ENCODE measurements around the gene OR2V1. TPM values are rescaled to one million over a fixed set of nuclear protein-coding genes. Genes with fewer than 3 reads are reported as not detected.
"Not testable (repeated sequence)": the region's sequence is repeated elsewhere in the genome, so short reads cannot be mapped to it uniquely, and the experiment has no call there.

The OR2V1 gene
- total RNA-seq, 4 donors from 2014 or later: not detected

DNA sequence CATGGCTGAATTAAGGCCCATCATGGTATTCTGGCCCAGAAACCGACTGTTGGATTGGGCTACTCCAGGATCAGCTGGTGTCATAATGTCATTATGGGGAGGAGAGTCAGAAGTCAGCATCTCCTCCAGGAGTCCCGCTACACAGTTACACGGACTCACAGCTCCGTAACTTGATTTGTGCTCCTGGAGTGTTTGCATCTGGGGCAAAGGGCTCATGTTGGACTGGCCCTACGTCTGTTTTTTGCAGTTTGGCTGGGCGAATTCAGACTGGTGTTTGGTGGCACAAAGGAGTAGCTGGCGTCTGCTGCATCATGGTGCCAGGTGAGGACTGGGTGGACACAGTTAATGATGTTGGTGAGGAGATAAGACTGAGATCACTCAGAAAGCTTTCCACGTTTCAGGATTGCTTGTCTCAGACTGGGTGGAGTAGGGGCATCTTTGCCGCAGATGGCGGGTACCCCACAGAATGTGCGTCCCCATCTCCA is 31.3 kb downstream of the OR2V1 start:
- Histone ChIP-seq H3K4me3 (no peak overlapping the region), H3K9me3 (no peaks in the 10 kb centered on the region), H3K36me3 (no peaks in the 10 kb centered on the region), H3K27me3 (peaks cover 0 to 12% of the 10 kb centered on the region in 2 donors), H3K27ac (no peak overlapping the region), H3K4me1 (no peaks in the 10 kb centered on the region)
- intact Hi-C loops (cut with DNase I; ENCODE audit: low total_unique reads): no loop called here
- no peak for DNase-seq
- TF ChIP-seq POLR2A (IDR thresholded peaks at IDR 0.05): no peak
- TF ChIP-seq, protein P1, sequence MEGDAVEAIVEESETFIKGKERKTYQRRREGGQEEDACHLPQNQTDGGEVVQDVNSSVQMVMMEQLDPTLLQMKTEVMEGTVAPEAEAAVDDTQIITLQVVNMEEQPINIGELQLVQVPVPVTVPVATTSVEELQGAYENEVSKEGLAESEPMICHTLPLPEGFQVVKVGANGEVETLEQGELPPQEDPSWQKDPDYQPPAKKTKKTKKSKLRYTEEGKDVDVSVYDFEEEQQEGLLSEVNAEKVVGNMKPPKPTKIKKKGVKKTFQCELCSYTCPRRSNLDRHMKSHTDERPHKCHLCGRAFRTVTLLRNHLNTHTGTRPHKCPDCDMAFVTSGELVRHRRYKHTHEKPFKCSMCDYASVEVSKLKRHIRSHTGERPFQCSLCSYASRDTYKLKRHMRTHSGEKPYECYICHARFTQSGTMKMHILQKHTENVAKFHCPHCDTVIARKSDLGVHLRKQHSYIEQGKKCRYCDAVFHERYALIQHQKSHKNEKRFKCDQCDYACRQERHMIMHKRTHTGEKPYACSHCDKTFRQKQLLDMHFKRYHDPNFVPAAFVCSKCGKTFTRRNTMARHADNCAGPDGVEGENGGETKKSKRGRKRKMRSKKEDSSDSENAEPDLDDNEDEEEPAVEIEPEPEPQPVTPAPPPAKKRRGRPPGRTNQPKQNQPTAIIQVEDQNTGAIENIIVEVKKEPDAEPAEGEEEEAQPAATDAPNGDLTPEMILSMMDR (IDR thresholded peaks at IDR 0.05): no peak

DNA sequence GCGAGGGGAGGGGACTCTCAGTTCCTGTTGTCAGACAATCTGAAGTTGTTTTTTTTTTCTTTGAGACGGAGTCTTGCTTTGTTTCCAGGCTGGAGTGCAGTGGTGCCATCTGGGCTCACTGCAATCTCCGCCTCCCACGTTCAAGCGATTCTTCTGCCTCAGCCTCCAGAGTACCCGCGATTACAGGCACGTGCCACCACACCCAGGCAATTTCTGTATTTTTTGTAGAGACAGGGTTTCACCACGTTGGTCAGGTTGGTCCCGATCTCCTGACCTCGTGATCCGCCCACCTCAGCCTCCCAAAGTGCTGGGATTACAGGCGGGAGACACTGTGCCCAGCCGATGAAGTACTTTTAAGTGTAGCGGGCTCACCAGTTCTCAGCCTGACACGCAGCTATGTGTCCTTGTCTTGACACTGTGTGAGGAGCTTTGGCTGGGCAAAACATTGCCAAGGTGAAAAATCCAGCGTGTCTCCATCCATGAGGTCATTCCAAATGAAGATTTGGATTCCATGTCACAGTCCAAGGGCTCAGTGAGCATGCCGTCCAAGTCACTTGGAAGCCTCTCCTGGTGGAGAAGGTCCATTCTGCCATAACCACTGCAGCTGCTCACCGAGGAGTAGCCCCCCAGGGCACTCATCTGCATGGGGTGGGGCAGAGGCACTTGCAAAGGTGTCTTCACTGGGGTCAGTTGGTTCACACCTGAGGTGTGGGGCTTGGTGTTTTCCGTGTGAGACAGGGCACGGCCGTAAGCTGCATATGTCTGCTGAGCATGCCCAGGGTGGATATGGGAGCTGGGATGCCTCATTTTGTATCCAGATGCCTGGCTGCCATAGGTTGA is 32.0 kb downstream of the OR2V1 start:
- H3K27me3 ChIP-seq: peaks cover 0 to 12% of the 10 kb centered on the region in 2 donors
- intact Hi-C loops (cut with DNase I; ENCODE audit: low total_unique reads): no loop called here
- no peaks in the 10 kb centered on the region for H3K9me3 ChIP-seq
- TF ChIP-seq POLR2A (IDR thresholded peaks at IDR 0.05): no peak
- TF ChIP-seq, protein P1 (IDR thresholded peaks at IDR 0.05): no peak
- DNase-seq: no peak
- no peak overlapping the region for H3K27ac ChIP-seq
- H3K36me3 ChIP-seq: no peaks in the 10 kb centered on the region
- H3K4me1 ChIP-seq: no peaks in the 10 kb centered on the region
- H3K4me3 ChIP-seq: no peak overlapping the region

DNA sequence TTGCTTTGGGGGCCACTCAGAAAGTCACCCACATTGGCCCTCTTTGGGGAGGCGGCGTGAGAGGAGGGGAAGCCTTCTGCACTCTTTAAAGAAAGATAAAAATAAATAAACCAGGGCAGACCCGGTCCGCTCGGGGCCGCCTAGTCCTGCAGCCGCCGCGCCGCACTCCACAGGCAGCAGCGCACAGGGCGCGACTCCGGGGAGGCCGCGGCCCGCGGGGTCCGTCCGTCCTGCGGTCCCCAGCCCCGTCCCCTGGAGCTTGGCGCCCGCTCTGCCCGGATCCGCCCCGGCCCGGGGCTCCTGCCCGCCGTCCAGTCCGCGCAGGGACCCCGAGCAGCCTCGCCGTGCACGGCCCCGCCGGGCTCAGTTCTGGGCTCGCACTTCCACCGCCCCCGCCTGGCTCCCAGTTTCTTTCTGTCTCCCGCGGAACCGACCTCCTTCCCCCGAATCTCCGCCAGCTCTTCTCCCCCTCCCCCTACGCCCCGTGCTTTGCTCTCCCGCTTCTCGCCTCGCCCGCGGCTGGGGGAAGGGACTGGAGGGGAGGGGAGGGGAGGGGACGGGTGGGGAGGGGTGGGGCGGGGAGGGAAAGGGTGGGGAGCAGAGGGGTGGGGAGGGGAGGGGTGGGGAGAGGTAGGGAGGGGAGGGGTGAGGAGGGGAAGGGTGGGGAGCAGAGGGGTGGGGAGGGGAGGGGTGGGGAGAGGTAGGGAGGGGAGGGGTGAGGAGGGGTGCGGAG is 33.0 kb downstream of the OR2V1 start:
- intact Hi-C loops (cut with DNase I; ENCODE audit: low total_unique reads); H3K27ac ChIP-seq; DNase-seq; H3K4me3 ChIP-seq; H3K9me3 ChIP-seq; H3K4me1 ChIP-seq; H3K36me3 ChIP-seq: not testable (repeated sequence)
- H3K27me3 ChIP-seq: peaks cover 0 to 12% of the 10 kb centered on the region in 2 donors

DNA sequence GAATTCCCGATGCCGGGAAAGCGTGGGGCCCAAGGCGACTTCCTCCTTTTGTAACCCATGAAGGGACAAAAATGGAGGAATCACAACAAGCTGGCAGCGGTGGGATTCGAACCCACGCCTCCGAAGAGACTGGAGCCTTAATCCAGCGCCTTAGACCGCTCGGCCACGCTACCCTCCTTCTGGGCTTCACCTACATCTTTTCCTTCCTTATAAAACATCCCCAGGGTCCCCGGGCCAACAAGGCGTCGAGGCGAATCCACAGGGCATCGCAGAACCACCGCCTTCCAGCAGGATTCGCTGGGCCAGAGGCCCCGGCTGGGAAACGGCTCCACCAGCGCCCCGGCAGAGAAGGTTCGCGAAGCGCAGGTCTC is 33.6 kb downstream of the OR2V1 start:
- H3K9me3 ChIP-seq; H3K4me3 ChIP-seq; DNase-seq; H3K27ac ChIP-seq; H3K36me3 ChIP-seq; H3K4me1 ChIP-seq; intact Hi-C loops (cut with DNase I; ENCODE audit: low total_unique reads): not testable (repeated sequence)
- H3K27me3 ChIP-seq: peaks cover 0 to 12% of the 10 kb centered on the region in 2 donors

DNA sequence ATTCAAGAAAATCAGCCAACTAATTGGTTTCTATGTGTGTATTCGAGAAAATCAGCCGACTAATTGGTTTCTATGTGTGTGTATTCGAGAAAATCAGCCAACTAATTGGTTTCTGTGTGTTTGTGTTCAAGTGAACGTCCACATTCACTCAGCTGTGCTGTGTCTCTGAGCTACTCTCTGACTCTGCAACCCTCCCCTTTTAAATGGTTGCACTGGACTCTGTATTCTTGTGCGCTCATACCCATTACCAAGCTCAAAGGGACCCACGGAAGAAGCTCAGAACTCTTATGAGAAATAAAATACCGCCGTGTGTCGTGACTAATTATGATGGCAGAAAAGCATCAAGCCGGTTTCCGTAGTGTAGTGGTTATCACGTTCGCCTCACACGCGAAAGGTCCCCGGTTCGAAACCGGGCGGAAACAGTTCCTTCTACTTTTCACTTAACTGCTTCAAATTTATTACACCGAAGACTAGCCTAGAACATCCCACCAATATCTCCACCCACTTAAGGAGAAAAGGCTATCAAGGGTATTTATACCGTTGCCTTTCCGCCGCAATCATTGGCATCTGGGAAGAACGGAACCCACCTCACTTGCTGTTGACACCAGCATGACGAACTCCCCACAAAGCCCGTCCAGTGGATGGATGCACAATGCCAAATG is 34.1 kb downstream of the OR2V1 start:
- H3K4me1 ChIP-seq; intact Hi-C loops (cut with DNase I; ENCODE audit: low total_unique reads); H3K9me3 ChIP-seq; H3K27ac ChIP-seq; H3K4me3 ChIP-seq; H3K36me3 ChIP-seq; DNase-seq: not testable (repeated sequence)
- H3K27me3 ChIP-seq: peaks cover 0 to 12% of the 10 kb centered on the region in 2 donors

DNA sequence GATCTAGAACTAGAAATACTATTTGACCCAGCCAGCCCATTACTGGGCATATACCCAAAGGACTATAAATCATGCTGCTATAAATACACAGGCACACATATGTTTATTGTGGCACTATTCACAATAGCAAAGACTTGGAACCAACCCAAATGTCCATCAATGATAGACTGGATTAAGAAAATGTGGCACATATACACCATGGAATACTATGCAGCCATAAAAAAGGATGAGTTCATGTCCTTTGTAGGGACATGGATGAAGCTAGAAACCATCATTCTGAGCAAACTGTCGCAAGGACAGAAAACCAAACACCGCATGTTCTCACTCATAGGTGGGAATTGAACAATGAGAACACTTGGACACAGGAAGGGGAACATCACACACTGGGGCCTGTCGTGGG is 35.8 kb downstream of the OR2V1 start:
- intact Hi-C loops (cut with DNase I; ENCODE audit: low total_unique reads); H3K9me3 ChIP-seq; H3K27ac ChIP-seq; H3K36me3 ChIP-seq; DNase-seq; H3K4me3 ChIP-seq; H3K4me1 ChIP-seq; H3K27me3 ChIP-seq: not testable (repeated sequence)

DNA sequence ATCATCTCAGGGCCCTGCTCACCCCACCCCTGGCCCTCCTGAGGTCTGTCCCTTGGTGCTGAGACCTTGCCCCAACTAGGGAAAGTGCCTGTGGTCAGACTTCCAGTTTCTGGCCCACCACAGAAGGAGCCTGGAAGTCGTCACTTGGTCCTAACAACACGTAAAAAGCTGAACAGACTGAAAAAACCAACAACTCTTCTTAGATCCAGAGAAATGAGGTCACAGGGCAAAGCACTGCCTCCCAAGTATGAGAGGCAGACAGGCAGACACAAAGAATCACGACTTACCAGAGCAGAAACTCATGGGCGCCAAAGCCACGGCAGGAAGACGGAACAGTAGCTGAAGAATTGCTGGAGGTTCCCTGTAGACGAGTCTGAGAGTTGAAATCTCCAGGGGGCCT is 38.5 kb downstream of the OR2V1 start:
- Histone ChIP-seq H3K36me3 (no peaks in the 10 kb centered on the region), H3K27ac (no peak overlapping the region), H3K27me3 (no peaks in the 10 kb centered on the region), H3K4me3 (no peak overlapping the region), H3K4me1 (no peaks in the 10 kb centered on the region), H3K9me3 (no peaks in the 10 kb centered on the region)
- TF ChIP-seq, protein P1 (IDR thresholded peaks at IDR 0.05): no peak
- TF ChIP-seq POLR2A (IDR thresholded peaks at IDR 0.05): no peak
- no peak for DNase-seq
- intact Hi-C loops (cut with DNase I; ENCODE audit: low total_unique reads): no loop called here

Data from uterus (tissue), 4 donors.